Tibial artery (tissue), 4 donors: Measurements from ENCODE around the gene SLC26A8.
"Not testable (repeated sequence)": the region's sequence is repeated elsewhere in the genome, so short reads cannot be mapped to it uniquely, and the experiment has no call there.

Experiments used
- DNase-seq, 2 donors: peaks; one replicate each; pipeline ENCODE4 v3.0.0-alpha.2; 2019
- H3K27ac ChIP-seq, 2 donors: fragments of 200-600 bp; sonication (generic) in 1 of 2; 1 replicate in 1 of 2; 2 replicates in 1 of 2; pipeline ENCODE4 v1.5.1; 2018 to 2019; ENCODE audit warnings: mild to moderate bottlenecking in 1 of 2
- H3K27me3 ChIP-seq, 2 donors: fragments of 200-600 bp; sonication (generic) in 1 of 2; one replicate each; pipeline versions ENCODE4 v1.5.1 to v1.6.0; 2016 to 2019
- H3K36me3 ChIP-seq, 3 donors: fragments of 200-600 bp; sonication (generic) in 2 of 3; one replicate each; pipeline ENCODE4 v1.5.1; 2016 to 2019; ENCODE audit warnings: mild to moderate bottlenecking in 2 of 3
- H3K4me1 ChIP-seq, 4 donors: fragments of 200-600 bp; sonication (generic) in 2 of 4; 1 replicate in 3 of 4; 2 replicates in 1 of 4; pipeline ENCODE4 v1.5.1; 2016 to 2019
- H3K4me3 ChIP-seq, 2 donors: fragments of 200-600 bp; sonication (generic) in 1 of 2; 1 replicate in 1 of 2; 2 replicates in 1 of 2; pipeline ENCODE4 v1.5.1; 2018 to 2019; ENCODE audit warnings: mild to moderate bottlenecking in 2 of 2
- H3K9me3 ChIP-seq, 3 donors: fragments of 200-600 bp; sonication (generic) in 1 of 3; one replicate each; pipeline ENCODE4 v1.5.1; 2016 to 2019
- CTCF ChIP-seq, 2 experiments: fragments of 200-600 bp in 1 of 2; fragments of 450-650 bp in 1 of 2; IDR thresholded peaks; one replicate each; pipeline ENCODE4 v1.5.1; 2017 to 2019; ENCODE audit warnings: antibody characterized with exemption in 2 of 2, mild to moderate bottlenecking in 1 of 2, moderate library complexity in 1 of 2
- intact Hi-C: fragments of 100-400 bp; cut with DNase I; formaldehyde crosslinking; loops from one replicate; pipeline ENCODE4 v1.15.0; 2023; ENCODE audit warnings: low total_unique reads

Gene SLC26A8

GRCh38 chr6:35933844-35934243, 90.6 kb downstream of the SLC26A8 start:
- no peak for TF ChIP-seq CTCF (IDR thresholded peaks at IDR 0.05)
- intact Hi-C loops, result no loop called here
- no peak overlapping the region for H3K27ac ChIP-seq
- H3K4me3 ChIP-seq, result no peak overlapping the region
- H3K36me3 ChIP-seq, result no peaks in the 10 kb centered on the region
- H3K9me3 ChIP-seq, result no peaks in the 10 kb centered on the region
- DNase-seq, result no peak
- H3K27me3 ChIP-seq, result no peaks in the 10 kb centered on the region
- no peaks in the 10 kb centered on the region for H3K4me1 ChIP-seq

- H3K9me3 ChIP-seq, H3K27ac ChIP-seq, H3K4me3 ChIP-seq, H3K27me3 ChIP-seq, H3K36me3 ChIP-seq, H3K4me1 ChIP-seq, DNase-seq, intact Hi-C loops: not testable (repeated sequence)
These were observed 92.6 kb downstream of the SLC26A8 start for GRCh38 chr6:35931873-35932272.

- Histone ChIP-seq H3K9me3 (no peaks in the 10 kb centered on the region), H3K4me1 (no peaks in the 10 kb centered on the region), H3K4me3 (no peak overlapping the region), H3K27ac (no peak overlapping the region), H3K27me3 (no peaks in the 10 kb centered on the region), H3K36me3 (no peaks in the 10 kb centered on the region)
- intact Hi-C loops, result no loop called here
- no peak for DNase-seq
- TF ChIP-seq CTCF (IDR thresholded peaks at IDR 0.05), result no peak
These were observed 93.3 kb downstream of the SLC26A8 start for GRCh38 chr6:35931120-35931561.

GRCh38 chr6:35929601-35930000, 94.8 kb downstream of the SLC26A8 start:
- no peaks in the 10 kb centered on the region for H3K4me1 ChIP-seq
- DNase-seq, result no peak
- no peak overlapping the region for H3K27ac ChIP-seq
- intact Hi-C loops, result no loop called here
- H3K9me3 ChIP-seq, result no peaks in the 10 kb centered on the region
- no peaks in the 10 kb centered on the region for H3K27me3 ChIP-seq
- no peak for TF ChIP-seq CTCF (IDR thresholded peaks at IDR 0.05)
- H3K36me3 ChIP-seq, result no peaks in the 10 kb centered on the region
- no peak overlapping the region for H3K4me3 ChIP-seq

- TF ChIP-seq CTCF (IDR thresholded peaks at IDR 0.05), result no peak
- H3K27ac ChIP-seq, result no peak overlapping the region
- no peaks in the 10 kb centered on the region for H3K9me3 ChIP-seq
- H3K27me3 ChIP-seq, result no peaks in the 10 kb centered on the region
- H3K36me3 ChIP-seq, result no peaks in the 10 kb centered on the region
- intact Hi-C loops, result no loop called here
- peaks cover 0 to 4% (median 1%) of the 10 kb centered on the region in 4 donors for H3K4me1 ChIP-seq
- H3K4me3 ChIP-seq, result no peak overlapping the region
- no peak for DNase-seq
These were observed 97.8 kb downstream of the SLC26A8 start for GRCh38 chr6:35926509-35927215.

- no peaks in the 10 kb centered on the region for H3K36me3 ChIP-seq
- peaks cover 0 to 9% (median 3%) of the 10 kb centered on the region in 4 donors for H3K4me1 ChIP-seq
- H3K9me3 ChIP-seq, result no peaks in the 10 kb centered on the region
- H3K27ac ChIP-seq, result no peak overlapping the region
- no peaks in the 10 kb centered on the region for H3K27me3 ChIP-seq
- DNase-seq, result no peak
- intact Hi-C loops, result no loop called here
- no peak for TF ChIP-seq CTCF (IDR thresholded peaks at IDR 0.05)
- H3K4me3 ChIP-seq, result no peak overlapping the region
These were observed 98.5 kb downstream of the SLC26A8 start for GRCh38 chr6:35925961-35926360.
